IPS-20b (cell line): ENCODE measurements around the gene BCL6.

Source experiments
- H3K27ac ChIP-seq: one replicate; pipeline ENCODE4 v1.5.1; 2013; ENCODE audit warnings: low read length
- H3K27me3 ChIP-seq: 2 replicates; pipeline ENCODE4 v1.6.1; 2013; ENCODE audit warnings: mild to moderate bottlenecking, low read length, inconsistent platforms; ENCODE audit not compliant: insufficient read depth
- H3K36me3 ChIP-seq: 2 replicates; pipeline ENCODE4 v1.6.1; 2013; ENCODE audit warnings: low read depth, mild to moderate bottlenecking, inconsistent platforms, low read length, moderate library complexity; ENCODE audit not compliant: insufficient read depth
- H3K4me1 ChIP-seq: 2 replicates; pipeline ENCODE4 v1.6.1; 2013; ENCODE audit warnings: mild to moderate bottlenecking, control low read depth, inconsistent platforms, low read length, moderate library complexity; ENCODE audit not compliant: insufficient read depth
- H3K4me3 ChIP-seq: 2 replicates; pipeline ENCODE4 v1.5.1; 2013; ENCODE audit warnings: mild to moderate bottlenecking, low read length, inconsistent platforms
- H3K9ac ChIP-seq: 2 replicates; pipeline ENCODE4 v1.6.1; 2013; ENCODE audit warnings: low read depth, mild to moderate bottlenecking, inconsistent platforms, low read length, moderate library complexity
- H3K9me3 ChIP-seq: 2 replicates; pipeline ENCODE4 v1.6.1; 2013; ENCODE audit warnings: mild to moderate bottlenecking, low read depth, low read length, inconsistent platforms; ENCODE audit not compliant: insufficient read depth

Gene BCL6

DNA sequence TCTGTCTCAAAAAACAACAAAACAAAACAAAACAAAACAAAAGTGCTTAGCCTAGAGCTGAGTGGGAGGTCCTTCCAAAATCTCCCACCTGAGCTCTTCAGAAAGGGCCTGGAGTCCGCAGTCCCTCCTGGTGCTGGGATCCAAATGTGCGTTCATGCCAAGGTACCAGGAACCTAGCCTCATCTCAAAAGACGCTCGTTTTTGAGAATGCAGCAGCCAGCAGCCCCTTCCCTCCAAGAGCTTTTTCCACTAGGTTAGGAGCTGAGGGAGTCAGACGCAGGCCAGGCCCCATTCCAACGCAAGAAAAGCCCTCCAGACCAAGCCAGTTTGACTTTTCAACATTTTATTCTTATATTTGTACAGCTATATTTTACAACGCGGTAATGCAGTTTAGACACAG is 24.2 kb downstream of the BCL6 start:
- Histone ChIP-seq H3K27me3 (no peaks in the 10 kb centered on the region), H3K27ac (no peak overlapping the region), H3K9ac (no peak overlapping the region), H3K4me1 (peaks cover 4% of the 10 kb centered on the region; the same call in 1 of the 2 replicates), H3K36me3 (peaks cover 7% of the 10 kb centered on the region; the same call in 1 of the 2 replicates), H3K9me3 (no peaks in the 10 kb centered on the region), H3K4me3 (no peak overlapping the region)

DNA sequence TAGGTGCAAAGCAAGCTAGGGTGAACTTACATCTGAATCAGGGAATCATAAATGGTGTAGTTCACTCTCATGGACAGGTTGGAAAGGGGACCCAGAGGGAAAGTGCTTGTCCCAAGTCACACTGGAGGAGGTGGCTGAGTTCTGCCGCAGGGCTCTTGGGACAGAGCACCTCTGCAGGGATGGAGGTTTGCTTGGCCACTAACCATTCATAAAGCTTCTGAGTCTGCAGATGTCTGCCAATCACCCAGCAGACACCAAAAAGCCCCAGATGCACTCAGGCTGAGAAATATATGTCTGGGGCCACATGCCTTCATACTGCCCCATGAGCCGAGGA is 25.0 kb downstream of the BCL6 start:
- Histone ChIP-seq H3K4me1 (peaks cover 4% of the 10 kb centered on the region; the same call in 1 of the 2 replicates), H3K36me3 (peaks cover 7% of the 10 kb centered on the region; the same call in 1 of the 2 replicates), H3K9ac (no peak overlapping the region), H3K9me3 (no peaks in the 10 kb centered on the region), H3K27me3 (no peaks in the 10 kb centered on the region), H3K27ac (no peak overlapping the region), H3K4me3 (no peak overlapping the region)

DNA sequence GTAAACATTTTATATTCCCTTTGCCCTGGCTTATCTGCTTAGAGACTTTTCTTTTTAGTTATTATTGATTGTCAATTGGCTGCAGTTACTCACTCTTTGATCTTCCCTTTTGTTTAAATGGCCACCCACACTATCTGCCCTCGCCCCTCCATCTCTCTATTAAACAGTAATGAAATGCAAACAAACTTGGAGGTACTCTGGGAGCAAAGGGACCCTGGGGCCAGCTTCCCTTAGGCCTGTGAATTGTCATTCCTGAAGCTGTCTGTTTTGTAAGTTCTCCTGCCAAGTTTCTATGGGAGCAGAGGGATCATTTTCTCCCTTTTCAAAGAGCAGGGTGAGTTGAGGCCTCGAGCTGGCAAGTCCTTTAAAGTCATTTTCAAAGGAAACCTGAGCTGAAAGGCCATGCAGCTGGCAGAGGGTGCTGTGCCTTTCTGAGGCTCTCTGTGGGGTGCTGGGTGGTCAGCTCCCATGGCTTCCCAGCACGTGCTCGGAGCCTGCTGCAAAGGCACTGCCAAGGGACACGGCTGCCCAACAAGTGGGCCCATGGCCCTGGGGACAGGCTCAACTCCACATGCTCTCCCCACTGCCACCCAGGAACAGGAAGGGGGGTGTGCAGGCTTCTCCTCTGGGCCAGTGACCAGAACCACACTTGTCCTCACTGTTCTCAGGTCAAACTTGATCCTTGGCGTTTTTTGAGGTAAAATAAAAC is 25.5 kb downstream of the BCL6 start:
- no peak overlapping the region for H3K9ac ChIP-seq
- peaks cover 7% of the 10 kb centered on the region; the same call in 1 of the 2 replicates for H3K36me3 ChIP-seq
- no peak overlapping the region for H3K27ac ChIP-seq
- no peak overlapping the region for H3K4me3 ChIP-seq
- peaks cover 4% of the 10 kb centered on the region; the same call in 1 of the 2 replicates for H3K4me1 ChIP-seq
- H3K9me3 ChIP-seq = no peaks in the 10 kb centered on the region
- no peaks in the 10 kb centered on the region for H3K27me3 ChIP-seq

DNA sequence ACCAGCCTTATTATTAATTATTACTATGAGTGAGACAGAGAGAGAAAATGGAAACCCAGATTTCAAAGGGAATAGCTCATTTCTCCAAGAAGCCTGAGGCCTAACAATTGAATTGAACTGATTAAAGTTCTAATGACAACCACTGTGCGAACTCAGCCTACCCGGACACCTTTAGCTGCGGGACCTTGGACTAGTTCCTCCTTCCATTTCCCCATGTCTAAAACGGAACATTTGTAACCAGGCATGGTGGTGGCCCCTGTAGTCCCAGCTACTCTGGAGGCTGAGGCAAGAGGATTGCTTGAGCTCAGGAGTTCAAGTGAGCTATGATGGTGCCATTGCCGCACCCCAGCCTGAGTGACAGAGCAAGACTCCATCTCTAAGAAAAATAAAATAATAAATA is 26.5 kb downstream of the BCL6 start:
- Histone ChIP-seq H3K9me3 (no peaks in the 10 kb centered on the region), H3K9ac (no peak overlapping the region)

DNA sequence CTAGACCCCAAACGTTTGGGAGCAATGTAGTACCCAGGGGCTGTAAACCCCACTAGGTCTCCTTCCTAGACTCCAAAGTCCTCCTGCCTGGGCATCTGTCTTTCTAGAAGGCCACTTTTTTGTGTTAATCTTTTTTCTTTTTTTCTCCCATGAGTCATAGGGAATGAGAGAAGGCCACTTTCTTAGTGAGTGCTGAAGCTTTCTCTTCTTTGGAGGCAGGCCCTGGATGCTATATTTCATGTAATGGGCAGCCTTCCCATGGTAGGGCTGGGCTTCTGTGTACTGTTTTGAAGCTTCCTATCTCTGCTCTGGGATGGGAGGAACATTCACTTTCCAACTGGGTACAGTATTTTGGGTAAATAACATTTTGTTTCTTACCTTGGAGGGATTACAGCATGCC is 27.7 kb downstream of the BCL6 start:
- Histone ChIP-seq H3K36me3 (peaks cover 4% of the 10 kb centered on the region; the same call in 1 of the 2 replicates), H3K27me3 (no peaks in the 10 kb centered on the region), H3K9me3 (no peaks in the 10 kb centered on the region), H3K9ac (no peak overlapping the region), H3K27ac (no peak overlapping the region), H3K4me1 (peaks cover 4% of the 10 kb centered on the region; the same call in 1 of the 2 replicates), H3K4me3 (no peak overlapping the region)

More for the DNA sequence above, 26.5 kb downstream of the BCL6 start:
- Histone ChIP-seq H3K4me1 (peaks cover 4% of the 10 kb centered on the region; the same call in 1 of the 2 replicates), H3K27ac (no peak overlapping the region), H3K36me3 (peaks cover 5% of the 10 kb centered on the region; the same call in 1 of the 2 replicates), H3K4me3 (no peak overlapping the region), H3K27me3 (no peaks in the 10 kb centered on the region)

DNA sequence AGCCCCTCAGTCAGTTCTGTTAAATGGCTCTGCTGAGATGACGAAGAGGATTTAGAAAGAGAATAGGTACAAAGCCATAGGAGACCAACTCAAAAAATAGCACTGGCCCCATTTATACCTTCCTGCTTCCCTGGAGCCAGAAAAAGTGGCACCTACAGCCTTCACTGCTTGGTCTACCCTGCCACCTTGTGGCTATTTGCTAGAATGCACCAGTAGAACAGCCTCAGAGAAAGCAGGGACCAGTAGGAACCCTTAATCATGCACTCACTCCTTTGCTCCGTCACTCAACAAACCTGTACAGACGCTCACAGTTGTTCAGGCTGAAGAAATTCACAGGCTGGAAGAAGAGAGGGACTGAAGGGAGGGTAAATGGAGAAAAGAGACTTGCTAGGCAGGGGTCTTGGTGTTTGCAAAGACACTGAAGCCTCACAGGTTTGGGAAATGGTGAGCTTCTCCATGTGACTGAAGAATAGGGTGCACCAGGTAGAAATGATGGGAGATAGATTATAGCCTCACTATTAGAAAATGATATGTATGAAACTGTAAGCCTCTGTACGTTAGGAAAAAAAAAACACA is 30.8 kb downstream of the BCL6 start:
- no peak overlapping the region for H3K27ac ChIP-seq
- H3K4me3 ChIP-seq = no peak overlapping the region
- no peak overlapping the region for H3K9ac ChIP-seq
- no peaks in the 10 kb centered on the region for H3K27me3 ChIP-seq
- H3K9me3 ChIP-seq = no peaks in the 10 kb centered on the region
- no peaks in the 10 kb centered on the region for H3K36me3 ChIP-seq
- H3K4me1 ChIP-seq = peaks cover 1% of the 10 kb centered on the region; the same call in 1 of the 2 replicates

DNA sequence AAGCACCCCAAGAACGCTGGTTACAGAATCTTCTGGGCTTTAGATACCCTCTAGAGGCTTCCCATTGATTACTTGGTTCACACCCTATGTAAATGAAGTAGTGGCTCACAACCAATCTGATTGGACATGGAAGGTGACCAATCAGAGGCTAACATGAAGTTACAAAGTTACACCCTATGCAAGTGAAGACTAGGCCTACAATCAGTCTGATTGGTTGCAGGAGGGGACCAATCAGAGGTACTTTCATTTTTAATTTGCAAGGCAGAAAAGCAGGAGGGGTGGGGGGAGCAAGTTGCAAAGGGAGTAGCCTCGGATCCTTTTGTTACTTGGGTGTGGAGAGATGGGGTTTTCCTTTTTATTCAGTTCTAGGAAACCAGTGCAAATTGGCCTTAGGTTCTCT is 31.8 kb downstream of the BCL6 start:
- no peaks in the 10 kb centered on the region for H3K27me3 ChIP-seq
- no peaks in the 10 kb centered on the region for H3K9me3 ChIP-seq
- H3K27ac ChIP-seq = no peak overlapping the region
- H3K9ac ChIP-seq = no peak overlapping the region
- no peaks in the 10 kb centered on the region; the same call in 1 of the 2 replicates for H3K4me1 ChIP-seq
- H3K36me3 ChIP-seq = no peaks in the 10 kb centered on the region
- no peak overlapping the region for H3K4me3 ChIP-seq

DNA sequence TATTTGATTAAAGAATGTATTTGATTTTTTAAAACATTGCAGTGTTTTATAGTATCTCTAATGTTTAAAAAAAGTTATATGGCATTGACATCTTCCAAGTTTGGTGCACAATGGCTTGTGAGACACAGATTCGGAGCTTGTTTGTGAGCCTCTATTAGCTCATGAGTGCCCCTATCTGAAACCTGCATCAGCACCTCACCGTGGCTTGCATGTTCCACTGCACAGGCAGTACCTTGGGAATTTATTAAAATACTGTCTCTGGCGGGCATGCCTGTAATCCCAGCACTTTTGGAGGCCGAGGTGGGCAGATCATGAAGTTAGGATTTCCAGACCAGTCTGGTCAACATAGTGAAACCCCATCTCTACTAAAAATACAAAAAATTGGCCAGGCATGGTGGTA is 36.1 kb downstream of the BCL6 start:
- no peak overlapping the region for H3K27ac ChIP-seq
- H3K36me3 ChIP-seq = no peaks in the 10 kb centered on the region
- H3K27me3 ChIP-seq = no peaks in the 10 kb centered on the region

DNA sequence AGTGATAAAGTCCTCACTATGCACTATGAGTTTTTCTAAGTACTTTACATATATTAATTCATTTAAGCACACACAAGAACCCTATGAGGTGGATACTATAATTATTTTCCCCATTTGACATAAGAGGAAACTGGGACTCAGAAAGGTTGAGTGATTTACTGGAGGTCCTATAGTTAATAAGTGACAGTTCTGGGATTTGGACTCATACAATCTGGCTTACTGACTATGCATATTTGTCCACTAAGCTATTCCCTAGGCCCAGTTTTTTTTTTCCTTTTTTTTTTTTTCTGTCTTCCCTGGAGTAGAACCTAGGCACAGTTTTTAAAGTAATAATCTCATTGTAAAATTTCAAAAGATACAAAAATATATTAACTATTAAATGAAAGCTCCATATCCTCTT is 36.6 kb downstream of the BCL6 start:
- H3K27me3 ChIP-seq = no peaks in the 10 kb centered on the region
- no peak overlapping the region for H3K4me3 ChIP-seq
- H3K27ac ChIP-seq = no peak overlapping the region
- H3K36me3 ChIP-seq = no peaks in the 10 kb centered on the region
- no peak overlapping the region for H3K9ac ChIP-seq
- no peaks in the 10 kb centered on the region for H3K4me1 ChIP-seq
- no peaks in the 10 kb centered on the region for H3K9me3 ChIP-seq

More for the DNA sequence above, 36.1 kb downstream of the BCL6 start:
- Histone ChIP-seq H3K4me1 (no peaks in the 10 kb centered on the region; the same call in 1 of the 2 replicates), H3K4me3 (no peak overlapping the region), H3K9me3 (no peaks in the 10 kb centered on the region), H3K9ac (no peak overlapping the region)

DNA sequence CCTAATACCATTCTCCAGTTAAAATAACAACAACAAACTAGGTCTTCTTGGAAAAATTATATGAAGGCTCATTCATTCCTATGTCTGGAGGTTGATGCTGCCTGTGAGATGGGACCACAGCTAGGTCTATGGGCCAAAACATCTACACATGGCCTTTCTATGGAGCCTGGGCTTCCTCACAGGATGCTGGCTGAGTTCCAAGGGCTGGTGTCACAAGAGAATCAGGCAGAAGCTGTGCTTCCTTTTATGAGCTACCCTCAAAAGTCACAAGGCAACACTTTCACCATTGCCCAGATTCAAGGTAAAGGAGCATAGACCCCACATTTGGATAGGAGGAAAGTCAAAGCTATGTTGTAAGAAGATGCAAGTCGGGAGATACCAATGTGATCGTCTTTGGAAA is 38.3 kb downstream of the BCL6 start:
- Histone ChIP-seq H3K27me3 (no peaks in the 10 kb centered on the region), H3K9ac (no peak overlapping the region), H3K4me3 (no peak overlapping the region), H3K27ac (no peak overlapping the region), H3K9me3 (no peaks in the 10 kb centered on the region), H3K4me1 (no peaks in the 10 kb centered on the region), H3K36me3 (no peaks in the 10 kb centered on the region)

DNA sequence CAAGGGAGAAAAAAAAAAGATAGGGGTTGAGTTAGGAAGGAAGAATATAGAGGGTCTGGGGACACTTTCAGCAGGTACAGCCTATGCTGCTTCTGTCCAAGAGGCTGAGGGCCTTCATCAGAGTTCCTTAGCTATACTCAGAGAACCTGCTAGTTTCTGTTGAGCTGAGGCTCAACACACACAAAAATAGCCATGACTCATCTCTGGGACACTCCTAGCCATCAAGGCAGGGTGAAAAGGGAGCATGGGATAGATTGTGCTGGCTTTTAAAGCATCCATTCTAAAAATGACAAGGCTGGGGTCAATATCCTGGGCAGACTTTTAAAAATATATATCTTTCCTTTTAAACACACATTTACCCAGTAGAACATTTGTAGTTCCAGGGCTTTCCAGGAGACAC is 40.1 kb downstream of the BCL6 start:
- H3K4me1 ChIP-seq = no peaks in the 10 kb centered on the region
- no peaks in the 10 kb centered on the region for H3K36me3 ChIP-seq
- H3K4me3 ChIP-seq = no peak overlapping the region
- H3K9ac ChIP-seq = no peak overlapping the region
- H3K27ac ChIP-seq = no peak overlapping the region
- H3K9me3 ChIP-seq = no peaks in the 10 kb centered on the region
- no peaks in the 10 kb centered on the region for H3K27me3 ChIP-seq

DNA sequence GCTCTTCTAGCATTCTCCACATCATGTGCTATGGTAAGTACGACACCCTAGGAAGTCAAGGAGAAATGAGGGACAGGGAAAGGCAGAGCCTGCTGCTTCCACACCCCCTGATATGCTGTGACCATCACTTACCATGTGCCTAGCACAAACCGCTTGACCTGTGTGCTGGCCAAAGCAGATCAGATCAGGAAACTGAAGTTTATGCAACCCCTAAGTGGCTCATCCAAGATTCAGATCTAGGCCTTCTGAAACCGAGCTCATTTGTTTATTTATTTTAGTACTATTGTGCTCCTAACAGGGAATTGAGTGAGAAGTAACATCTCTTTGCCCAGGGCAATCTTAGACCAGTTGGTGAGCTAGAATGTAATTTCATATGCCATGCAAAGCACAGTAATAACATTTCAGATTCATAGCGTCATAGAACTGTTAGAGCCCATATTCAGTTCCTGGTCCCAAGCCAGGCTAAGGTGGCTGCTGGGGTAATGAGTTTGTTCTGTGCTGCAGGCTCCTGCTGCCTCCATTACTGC is 42.7 kb downstream of the BCL6 start, which contains the start of gene RTP2:
TSS of gene RTP2 (minus strand) at position 51 of the 527 bp plus-strand sequence. CDS start 429 bp downstream, outside the sequence.
- Histone ChIP-seq H3K27ac (no peak within 1 kb of the TSS), H3K27me3 (no peaks in the 10 kb centered on the region), H3K9ac (no peak within 1 kb of the TSS), H3K4me1 (no peaks in the 10 kb centered on the region), H3K9me3 (no peaks in the 10 kb centered on the region), H3K36me3 (no peaks in the 10 kb centered on the region), H3K4me3 (no peak within 1 kb of the TSS)
